HG02759 (cell line): ENCODE data around the gene TAOK1.

Experiments
- ATAC-seq: cut with Tn5 transposase; IDR thresholded peaks from one replicate; pipeline ENCODE4 v1.9.1; 2021; ENCODE audit warnings: mild to moderate bottlenecking, moderate library complexity; ENCODE audit not compliant: unreplicated experiment

The TAOK1 gene

DNA sequence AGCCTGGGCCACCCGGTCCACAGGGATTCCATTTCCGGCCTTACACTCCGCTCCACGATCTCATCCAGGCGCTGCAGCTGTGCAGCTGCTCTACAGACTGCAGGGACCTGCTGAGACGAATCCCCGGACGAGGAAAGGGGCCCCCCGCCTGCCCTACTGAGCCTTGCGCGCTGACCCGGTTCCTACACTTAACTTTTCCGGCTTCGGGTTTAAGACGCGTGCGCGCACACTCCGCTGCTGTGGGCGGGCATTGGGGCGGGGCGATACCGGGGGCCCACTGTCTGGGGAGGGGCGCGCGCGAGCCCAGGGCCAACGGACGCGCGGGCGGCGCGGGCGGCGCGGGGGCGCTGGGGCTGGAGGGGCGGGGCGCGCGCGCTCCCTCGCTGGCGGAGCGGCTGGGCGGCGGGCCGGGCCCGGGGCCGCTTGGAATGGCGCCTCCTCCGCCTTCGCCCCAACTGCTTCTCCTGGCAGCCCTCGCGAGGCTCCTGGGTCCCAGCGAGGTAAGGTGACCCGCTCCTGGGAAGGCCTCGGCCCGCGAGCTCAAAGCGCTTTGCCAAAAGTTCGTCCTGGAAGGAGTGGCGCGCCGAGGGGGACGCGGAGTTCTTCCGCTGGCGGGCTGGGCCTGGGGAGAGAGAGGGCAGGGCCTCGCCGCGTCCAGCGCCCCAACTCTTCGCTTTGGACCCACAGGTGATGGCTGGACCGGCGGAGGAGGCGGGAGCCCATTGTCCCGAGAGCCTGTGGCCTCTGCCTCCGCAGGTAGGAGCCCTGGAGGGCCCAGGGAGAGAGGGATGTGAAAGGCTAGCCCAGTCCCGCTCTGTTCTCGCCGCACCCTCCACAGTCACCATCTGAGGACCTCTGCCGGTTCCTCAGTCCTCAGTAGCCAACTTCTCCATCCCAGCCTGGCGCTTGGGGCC, 178.4 kb downstream of the TAOK1 start, which contains the start of gene TP53I13:
Gene TP53I13 (plus strand): TSS at position 371 of the 914 bp plus-strand sequence. CDS start 58 bp downstream, at position 429.
- peak; percentile 53 for ATAC-seq

DNA sequence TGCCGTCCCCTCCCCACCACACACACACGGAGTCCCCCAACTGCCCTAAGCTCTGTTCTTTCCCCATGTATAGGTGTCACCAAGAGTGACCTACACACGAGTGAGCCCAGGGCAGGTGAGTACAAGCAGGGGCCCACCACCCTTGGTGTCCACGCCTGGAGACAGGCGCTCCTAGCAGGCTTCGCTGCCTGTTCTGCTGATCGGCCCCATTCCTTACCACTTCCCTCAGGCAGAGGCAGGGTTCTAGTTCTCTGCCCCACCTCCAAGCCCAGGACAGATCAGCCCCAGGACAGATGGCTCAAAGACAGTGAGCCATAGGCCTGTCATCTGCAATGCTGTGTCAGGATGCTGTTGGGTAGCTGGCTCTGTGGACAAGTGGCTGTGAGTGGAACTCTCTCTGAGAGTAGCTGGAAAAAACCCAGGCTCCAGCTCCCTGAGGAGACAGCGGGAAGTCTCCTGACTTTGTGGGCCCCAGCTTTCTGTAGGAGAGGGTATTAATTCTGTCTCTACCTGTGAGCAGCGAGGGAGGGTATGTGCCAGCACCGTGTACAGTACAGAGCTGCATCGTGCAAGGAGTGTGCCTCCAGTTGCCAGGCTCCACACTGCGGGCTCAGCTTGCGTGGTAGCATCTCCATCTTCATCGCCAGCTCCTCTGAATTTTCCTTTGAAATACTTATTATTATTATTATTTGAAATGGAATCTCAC, 179.2 kb downstream of the TAOK1 start:
- ATAC-seq: no peak

DNA sequence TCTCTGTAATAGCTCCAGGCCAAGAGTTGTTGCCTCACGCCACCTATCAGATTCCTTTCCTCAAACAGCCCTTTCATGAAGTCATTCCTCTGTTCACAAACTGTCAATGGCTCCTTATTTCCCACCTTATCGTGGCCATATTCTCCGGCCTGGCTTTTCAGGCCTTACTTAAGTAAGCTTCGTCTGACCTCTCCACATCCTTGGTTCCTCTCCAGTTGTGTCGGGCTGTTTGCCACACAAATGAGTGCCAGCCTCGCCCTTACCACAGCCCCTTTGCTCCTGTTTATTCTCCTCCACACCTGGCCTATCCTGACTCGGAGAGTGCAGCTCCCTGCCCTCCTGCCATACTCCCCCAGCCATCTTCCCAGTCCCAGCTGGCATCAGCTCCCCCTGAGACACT, 180.4 kb downstream of the TAOK1 start:
- ATAC-seq: no peak

DNA sequence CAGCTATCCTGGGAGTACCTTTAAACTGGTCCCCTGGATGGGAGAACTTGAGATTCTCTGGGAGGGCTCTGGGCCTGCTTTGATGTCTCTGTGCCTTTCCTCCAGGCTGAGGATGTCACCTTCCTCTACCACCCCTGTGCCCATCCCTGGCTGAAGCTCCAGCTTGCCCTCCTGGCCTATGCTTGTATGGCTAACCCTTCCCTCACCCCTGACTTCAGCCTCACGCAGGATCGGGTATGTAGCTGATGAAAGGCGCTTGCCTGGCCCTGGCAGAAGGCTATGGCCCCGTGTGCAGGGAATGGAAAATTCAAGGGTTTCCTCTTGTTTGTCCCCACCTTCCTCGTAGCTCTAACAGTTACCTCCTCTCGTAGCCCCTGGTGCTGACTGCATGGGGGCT, 181.3 kb downstream of the TAOK1 start:
- no peak for ATAC-seq

DNA sequence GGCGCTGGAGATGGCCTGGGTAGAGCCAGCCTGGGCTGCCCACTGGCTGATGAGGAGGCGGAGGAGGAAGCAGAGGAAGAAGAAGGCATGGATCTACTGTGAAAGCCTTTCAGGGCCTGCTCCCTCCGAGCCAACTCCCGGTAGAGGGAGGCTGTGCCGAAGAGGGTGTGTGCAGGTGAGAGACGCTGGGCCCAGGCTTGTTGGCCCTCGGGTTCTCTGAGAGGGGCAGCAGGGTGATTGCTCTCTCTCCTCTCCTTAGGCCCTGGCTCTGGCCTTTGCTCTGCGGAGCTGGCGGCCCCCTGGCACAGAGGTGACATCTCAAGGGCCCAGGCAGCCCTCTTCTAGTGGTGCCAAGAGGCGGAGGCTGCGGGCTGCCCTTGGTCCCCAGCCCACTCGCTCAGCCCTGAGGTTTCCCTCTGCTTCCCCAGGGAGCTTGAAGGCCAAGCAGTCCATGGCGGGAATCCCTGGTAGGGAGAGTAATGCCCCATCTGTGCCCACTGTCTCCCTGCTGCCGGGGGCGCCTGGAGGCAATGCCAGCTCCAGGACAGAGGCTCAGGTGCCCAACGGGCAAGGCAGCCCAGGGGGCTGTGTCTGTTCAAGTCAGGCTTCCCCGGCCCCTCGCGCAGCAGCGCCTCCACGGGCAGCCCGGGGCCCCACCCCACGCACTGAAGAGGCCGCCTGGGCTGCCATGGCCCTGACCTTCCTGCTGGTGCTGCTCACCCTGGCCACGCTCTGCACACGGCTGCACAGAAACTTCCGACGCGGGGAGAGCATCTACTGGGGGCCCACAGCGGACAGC, 181.9 kb downstream of the TAOK1 start:
- no peak for ATAC-seq

DNA sequence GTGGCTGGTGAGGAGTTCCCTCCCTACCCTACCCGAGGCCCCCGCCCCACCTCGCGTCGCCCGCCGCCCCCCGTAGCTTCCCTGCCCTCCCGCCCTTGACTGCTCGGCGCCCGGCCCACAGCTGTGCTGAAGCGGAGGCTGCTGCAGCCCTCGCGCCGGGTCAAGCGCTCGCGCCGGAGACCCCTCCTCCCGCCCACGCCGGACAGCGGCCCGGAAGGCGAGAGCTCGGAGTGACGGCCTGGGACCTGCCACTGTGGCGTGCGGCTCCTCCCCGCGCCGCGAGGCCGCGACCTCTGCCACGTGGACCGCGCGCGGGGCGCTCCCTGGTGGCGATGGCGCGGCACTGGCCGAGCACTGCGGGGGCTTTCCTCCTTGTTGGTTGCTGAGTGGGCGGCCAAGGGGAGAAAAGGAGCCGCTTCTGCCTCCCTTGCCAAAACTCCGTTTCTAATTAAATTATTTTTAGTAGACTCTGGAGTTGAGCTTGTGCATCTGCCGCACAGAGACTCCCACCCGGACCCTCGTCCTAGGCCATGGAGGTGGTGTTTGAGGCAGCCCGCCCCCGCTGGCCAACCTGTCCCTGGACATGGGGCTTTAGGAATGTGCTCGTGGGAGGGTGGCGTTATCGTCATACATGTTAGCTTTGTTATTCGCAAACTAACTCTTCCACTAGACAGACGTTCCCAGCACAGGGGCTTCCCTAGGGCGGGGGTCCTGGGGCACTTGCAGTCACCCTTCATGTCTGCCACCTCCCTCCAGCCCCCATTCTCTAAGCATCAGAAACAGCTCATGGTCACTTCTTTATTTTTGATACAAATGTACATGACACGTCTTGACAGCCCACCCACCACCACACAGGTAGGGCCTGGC, 182.8 kb downstream of the TAOK1 start:
- ATAC-seq: no peak

DNA sequence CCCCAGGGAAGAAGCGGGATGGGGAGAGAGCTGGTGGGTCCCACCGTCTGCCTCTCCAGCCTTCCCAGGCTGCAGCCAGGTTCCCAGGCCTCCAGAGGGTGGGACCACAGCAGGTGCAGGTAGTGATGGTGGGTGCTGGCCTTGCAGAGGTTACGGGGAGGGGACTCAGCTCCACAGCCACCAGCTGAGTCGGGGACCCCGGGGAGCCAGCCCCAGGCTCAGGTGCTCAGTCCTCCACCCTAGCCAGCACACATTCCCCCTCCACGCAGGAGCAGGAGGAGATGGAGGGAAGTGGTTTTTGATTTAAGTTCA, 183.4 kb downstream of the TAOK1 start:
- ATAC-seq: no peak

DNA sequence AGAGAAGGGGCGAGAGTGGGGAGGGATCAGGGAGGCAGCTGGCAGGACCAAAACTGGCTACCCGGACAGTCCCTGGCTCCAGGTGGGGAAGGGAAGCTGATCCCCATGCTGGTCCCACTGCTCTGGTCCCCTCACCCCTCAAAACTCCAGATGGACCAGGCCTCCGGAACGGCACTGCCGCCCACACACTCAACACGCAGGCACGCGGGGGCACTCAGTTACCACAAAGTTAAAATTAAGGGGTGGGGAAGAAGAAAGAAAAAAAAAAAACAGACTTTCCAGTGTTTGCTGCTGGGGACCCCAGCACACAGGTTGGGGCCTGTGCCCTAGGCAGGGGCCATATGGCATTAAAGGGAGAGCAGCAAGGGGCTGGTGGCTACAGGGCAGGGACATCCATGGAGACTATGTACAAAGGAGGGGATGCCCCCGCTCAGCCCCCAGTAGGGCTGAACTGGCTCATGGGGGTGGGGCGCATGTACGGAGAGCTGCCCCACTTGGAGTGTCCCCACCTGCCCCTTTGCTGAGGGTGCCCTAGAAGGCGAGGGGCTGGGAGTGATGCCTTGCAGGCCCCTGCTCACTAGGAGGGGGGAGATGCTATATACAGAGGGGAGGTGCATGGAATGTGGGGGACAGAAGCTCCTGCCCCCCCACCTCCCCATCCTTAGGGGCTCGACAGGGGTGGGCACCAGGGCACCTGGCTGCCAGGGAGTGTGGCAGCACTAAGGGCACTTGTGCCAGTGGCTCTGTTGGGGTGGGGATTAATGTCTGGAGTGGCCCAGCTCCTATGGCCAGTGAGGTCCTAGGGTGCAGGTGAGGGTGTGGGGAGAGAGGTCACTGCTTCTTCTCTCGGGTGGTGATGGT, 183.9 kb downstream of the TAOK1 start:
- ATAC-seq: no peak

DNA sequence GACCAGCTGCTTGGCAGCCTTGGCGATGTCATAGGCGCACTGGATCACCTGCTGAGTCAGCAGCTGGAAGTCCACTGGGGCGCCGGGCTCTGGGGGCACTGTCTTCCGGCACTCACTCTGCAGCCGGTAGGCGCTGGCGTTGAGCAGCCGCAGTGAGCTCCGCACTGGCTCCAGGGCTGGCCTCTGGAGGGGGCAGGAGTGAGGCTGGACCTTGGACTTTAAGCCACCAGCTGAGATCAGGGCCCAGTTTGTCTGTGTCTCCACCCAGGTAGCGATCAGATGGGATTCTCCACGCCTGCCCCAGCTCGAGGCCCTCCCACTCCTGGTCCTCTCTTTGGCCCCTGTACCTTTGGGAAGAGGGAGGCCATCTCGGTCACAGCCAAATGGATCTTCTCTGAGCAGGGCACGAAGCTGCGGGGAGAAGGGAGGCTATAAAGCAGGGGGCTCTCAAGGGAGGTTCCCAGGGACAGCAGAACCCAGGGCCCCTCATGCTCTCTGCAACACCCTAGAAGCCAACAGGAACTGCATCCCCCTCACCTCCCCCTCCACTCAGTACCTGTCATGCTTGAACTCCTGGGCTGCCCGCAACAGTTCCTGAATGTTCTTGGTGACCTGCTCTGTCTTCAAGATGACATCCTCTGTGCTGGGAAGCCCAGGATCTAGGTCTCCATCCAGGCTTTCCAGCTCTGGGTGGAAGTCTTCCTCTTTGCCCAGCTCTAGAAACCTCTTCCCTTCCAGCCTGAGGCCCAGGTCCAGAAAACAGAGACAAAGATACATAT, 184.8 kb downstream of the TAOK1 start:
- no peak for ATAC-seq

DNA sequence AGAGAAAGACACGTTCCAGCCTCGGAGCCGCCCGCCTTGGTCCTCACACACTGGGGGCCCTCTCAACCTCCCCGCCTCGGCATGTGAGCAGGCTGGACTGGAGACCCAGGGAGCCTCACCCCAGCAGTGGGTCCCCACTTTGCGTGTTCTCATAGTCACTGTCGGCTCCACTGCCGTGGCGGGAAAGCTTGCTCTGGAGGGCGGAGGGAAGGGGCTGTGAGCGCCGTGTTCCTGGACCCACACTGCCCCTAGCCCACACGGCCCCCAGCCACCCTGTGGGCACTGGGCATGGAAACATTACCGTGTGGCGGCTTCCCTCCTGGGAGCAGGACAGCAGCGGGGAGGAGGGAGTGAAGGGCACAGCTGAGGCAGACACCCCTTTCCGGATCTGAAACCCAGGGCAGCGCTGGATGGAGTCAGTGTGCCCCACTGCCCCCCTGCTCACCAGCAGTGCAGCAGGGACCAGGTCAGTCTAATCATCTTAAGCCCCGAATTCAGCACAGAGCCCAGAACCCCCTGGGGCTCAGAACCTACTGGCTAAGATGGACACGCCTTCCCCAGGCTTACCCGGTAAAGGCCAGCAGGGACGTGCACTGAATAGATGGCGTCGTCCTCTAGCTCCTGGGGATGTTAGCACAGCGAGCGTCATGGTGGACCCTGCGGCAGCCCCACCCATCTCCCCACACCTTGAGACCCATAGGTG, 185.5 kb downstream of the TAOK1 start:
- no peak for ATAC-seq

DNA sequence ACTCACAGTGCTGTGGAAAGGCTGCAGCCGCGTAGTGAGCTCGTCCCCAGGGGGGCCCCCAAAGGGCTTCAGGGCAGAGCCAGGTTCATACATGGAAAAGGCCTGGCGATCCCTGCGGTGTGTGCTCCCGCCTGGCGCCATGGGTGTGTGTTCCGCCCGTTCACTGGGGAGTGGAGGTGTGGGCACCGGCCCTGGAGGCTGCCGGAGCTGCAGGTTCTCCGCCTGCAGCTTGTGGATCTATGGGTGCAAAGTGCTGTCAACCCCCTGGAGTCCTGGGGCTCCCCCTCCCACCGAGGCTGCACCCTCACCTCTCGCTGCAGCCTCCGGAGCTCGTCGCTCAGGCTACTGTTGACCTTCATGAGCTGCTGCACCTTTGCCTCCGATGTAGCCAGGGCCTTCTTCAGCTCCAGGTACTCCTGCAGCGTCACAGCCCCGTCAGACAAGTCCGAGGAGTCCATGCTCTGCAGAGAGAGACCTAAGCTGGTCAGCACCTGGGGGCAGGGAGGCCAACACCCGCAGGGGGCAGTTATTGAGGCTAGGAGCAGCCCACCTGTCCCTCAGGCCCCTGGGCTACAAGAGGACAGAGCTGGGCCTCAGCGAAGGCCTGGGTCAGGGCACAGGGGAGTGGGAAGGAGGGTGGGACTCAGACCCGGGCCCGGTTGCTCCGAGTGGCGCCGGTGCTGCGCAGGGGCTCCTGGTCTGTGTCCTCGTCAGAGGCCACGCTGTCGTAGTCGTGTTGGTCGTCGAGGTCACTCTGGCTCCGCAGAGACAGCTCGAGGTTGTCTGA, 186.2 kb downstream of the TAOK1 start:
- no peak for ATAC-seq

DNA sequence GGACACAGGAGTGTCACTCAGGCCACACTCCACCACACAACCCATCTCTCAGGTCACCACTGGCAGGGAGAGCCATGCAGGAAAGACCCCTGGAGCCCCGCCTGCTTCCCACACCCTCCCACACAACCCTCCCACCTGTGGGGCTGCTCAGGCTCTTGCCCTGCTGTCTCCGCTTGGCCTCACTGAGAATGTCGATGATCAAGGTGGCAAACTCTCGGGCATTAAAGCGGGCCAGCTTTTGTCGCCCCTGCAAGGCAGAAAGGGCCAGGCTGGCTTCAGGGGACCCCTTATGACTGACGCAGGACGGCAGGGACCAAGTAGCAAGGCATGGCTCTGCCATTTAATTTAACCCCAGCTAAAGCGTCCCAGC, 186.8 kb downstream of the TAOK1 start:
- ATAC-seq: no peak

DNA sequence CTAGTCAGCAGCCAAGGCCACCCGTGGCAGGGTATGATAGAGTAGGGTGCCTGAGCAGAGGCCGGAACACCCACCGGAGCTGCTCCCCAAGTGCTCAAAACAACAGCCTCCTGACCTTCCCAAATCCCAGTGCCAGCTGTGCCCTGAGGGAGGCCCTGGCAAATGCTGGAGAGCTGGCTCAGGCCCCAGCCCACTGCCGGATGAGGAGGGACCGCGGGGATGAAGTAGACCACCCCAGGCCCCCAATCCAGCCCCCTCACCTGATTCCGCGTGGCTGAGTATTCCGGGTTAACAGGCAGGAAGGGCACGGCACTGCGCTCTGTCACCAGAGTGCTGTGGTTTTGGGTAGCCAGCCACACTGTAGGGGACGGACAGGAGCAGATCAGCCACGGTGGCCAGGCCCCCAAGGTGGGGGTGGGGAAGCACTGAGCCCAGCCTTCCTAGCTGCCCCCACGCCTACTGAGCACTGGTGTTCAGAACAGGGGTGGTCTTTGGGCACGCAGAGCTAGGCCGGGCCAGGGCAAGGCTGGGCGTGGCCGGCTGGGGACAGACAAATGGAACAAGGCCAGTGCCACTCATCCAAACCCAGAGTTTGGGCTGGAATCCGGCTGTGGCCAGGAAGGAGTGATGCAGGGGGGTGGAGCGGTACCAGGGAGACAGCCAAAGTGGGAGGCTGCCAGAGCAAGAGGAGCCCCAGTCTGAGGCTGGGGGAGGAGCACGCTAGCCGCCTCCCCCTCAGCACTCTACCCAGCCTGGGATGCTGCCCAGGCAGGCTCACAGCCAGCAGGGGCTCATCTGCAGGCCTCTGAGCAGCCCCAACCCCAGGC, 187.4 kb downstream of the TAOK1 start:
- ATAC-seq: no peak

DNA sequence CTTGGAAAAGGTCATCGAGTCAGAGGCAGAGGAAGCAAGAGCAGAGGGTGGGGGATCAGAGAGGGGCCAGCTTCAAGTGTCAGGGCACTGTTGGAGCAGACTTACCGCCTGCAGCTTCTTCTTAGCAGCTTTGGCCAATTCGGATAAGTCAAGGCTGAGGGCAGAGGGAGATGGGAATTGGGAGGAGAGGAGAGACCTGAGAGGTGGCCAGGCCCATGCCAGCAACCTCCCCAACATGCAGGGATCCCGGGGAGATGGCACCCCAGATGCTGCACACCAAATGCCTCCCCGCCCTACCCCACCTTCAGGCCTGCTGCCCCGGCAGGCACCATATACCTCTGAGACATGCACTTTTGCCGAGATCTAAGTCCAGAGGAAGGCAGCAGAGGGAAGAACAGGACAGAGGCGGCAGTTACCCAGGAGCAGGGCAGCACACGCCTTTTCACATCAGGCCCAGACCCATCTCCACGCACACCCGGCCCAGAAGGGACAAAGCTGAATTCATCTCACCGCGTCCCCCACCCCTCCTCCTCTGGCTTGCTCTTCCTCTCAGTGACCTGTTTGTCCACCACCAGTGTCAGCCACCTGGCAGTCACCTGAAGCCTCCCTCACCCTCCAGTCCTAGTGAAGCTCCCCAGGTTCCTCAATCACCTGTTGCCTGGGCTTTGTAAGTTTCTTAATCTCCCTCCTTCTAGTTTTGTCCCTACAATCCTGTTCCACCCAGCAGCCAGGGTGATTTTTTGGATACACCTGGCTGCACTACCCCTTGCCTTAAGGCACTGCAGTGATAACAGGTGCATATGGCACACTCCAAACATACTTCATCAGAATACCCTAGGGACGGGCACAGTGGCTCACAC, 188.7 kb downstream of the TAOK1 start:
- ATAC-seq: no peak

DNA sequence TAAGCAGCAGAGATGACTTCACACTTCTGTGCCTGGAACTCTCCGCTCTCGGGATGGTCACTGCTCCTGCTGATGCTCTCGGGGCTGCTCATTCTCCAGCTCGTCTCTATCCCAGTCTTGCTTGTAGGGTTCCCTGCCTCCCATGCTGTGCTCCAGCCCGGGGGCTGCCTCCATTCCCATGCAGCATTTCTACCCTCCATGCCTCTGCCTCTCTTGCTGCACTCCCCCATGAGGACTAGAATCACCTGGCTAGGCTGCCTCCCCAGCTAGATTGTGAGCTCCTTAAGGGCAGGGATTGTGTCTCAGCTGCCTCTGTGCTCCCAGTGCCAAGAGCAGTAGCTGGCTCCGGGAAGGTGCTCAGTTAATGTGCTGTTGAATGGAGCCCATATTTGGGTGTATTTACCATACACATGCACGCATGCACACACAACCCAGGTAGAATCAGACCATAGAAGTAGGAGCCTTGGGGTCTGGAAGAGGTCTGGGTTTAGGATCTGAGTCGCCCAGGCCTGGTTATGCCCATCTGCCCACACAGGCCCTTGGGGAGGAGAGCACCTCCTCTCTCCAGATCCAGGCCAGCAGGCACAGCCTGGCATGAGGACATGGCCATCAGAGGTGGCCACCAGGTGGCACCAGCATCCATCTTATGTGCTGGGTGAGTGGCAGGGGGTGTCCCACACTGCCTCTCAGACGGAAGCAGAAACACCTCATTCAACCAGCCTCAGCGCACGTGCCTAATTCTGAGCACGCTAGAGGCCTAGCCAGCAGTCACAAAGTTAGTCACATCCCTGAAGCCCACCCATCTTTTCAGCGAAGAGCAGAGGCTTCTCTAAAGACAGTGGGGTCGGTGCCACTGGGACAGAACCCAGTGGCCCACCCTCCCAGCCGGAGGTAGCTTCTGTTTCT, 190.0 kb downstream of the TAOK1 start:
- peak; percentile 87 for ATAC-seq
